GM21723 (cell line): ENCODE results near the gene CARMIL3.
"Not testable (repeated sequence)": the region's sequence is repeated elsewhere in the genome, so short reads cannot be mapped to it uniquely, and the experiment has no call there.

Experiments used
- ATAC-seq: cut with Tn5 transposase; IDR thresholded peaks from one replicate; pipeline ENCODE4 v1.9.1; 2021; ENCODE audit warnings: mild to moderate bottlenecking, moderate library complexity; ENCODE audit not compliant: unreplicated experiment

CARMIL3 gene

DNA sequence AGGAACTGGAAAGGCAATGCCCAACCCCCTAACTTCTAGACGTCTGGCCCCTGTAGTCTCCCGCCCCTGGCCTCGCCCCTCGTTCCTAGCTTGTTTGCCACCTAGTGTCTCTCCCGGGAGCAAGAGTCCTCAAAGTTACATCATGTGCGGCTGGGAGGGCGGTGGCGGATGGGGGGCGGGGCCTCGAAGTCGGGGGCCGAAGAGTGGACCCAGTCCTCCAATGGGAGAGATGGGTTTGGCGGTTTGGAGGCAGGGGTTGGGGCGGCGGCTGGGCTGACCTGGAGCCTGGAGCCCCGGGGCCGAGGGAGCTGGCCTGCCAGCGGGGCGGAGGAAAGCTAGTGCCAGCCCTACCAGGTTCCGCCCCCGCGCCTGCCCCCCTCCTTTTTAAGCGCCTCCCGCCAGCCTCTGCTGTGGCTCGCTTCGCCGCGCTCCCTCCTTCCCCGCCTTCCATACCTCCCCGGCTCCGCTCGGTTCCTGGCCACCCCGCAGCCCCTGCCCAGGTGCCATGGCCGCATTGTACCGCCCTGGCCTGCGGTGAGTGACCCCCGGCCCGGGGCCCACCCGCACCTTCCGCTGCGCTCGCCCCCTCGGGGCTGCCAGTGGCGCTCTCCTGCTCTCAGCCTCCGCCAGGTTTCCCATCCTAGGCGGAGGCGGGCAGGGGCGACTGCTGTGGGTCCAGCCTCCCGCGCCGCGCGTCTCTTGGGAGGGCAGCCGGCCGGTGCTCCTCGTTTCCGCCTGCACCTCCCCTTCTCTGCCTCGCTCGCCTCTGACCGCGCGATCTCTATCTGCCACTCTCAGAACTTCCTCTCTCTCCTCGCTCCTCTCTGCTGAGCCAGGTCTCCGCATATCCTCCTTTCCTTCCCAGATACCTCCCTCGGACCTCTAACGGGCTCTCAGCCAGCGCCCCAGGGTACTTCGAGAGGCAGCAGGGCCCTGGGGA lies 42.4 kb downstream of the CARMIL3 start, which contains the start of gene PCK2:
Gene PCK2 (plus strand): TSS at position 411 of the 940 bp plus-strand sequence. CDS start 95 bp downstream, at position 506.
- ATAC-seq: peak; percentile 51

DNA sequence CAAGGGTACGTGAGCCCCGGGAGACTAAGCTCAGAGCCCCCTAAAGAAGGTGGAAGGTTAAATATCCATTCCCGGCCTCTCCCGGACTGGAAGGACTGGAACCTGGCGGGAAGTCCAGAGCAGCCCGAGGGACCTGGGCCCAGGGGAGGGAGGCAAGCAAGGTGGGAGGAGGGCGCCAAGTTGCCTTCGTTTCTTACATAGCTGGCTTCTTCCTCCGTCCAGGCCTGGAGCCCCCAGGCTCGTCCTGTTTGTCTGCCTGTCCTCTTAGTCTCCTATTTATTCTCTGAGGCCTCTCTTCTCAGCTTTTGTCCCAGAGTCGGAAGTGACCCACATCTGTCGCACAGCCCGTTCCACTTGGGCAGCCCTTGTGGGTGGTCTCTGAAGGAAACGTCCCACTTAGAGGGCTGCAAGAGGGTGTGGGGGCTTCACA lies 43.0 kb downstream of the CARMIL3 start:
- peak; percentile 7 for ATAC-seq

DNA sequence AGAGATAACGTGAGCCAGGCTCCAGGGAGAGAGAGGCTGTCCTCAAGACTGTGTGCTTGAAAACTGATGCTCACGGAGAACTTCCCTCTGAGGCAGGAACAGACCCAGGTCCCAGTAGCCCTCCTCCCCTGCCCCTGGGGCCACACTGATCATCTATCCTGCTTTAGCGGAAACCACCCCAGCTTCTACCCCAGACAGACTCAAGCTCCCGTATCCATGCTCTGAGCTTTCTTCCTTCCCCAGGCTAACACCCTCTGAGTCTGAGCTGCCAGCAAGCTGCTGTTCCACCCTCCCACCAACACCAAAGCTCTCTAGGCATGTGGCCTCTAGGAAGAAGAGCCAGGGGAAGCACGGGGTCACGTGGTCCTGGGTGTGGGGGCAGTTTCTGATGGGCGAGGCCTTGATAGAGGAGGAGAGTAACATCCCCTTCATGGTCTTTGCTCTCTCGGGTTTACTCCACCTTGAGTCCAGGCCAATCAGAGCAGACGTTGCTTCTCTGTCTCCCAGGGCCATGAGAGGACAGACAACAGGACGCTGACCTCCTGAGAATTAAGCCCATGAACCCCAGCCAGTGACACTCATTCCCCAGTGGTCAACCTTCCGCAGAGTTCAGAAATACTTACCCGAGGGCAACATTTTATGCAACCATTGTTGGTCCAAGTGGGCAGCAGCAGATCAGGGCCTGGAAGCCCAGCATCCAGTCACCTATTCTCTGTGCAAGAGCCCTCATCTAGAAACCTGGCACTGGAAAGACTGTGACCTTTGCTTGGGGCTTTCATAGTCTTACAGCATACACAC lies 43.7 kb downstream of the CARMIL3 start:
- peak; percentile 72 for ATAC-seq

GRCh38 chr14:24096545-24097181 lies 44.9 kb downstream of the CARMIL3 start:
- ATAC-seq: no peak

GRCh38 chr14:24098229-24098926 lies 46.6 kb downstream of the CARMIL3 start:
- no peak for ATAC-seq

DNA sequence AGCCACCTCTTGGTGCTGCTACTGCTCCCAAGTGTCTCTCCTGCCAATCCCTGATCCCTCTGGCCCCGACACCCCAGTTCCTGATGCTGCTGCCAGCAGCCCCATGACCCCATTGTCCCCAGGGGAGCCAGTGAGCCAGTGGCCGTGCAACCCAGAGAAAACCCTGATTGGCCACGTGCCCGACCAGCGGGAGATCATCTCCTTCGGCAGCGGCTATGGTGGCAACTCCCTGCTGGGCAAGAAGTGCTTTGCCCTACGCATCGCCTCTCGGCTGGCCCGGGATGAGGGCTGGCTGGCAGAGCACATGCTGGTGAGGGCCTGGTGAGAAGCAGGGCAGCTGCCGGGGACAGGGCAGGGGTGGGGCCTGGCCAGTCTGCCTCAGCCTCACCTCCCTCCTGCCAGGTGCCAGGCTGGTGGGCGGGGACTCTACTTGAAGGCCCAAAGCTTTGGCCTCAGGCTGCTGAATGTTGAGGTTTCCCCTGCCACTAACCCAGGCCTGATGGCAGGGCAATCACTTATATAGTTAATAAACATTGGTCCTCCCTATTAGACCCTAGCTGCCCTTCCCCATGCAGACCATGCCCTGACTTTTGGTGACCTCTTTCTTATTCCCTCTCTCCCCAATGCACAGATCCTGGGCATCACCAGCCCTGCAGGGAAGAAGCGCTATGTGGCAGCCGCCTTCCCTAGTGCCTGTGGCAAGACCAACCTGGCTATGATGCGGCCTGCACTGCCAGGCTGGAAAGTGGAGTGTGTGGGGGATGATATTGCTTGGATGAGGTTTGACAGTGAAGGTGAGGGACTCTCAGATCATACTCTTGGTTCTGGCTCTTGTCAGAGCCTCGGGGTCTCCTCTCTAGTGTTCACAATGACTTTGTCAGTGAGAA lies 47.4 kb downstream of the CARMIL3 start:
- ATAC-seq: no peak

DNA sequence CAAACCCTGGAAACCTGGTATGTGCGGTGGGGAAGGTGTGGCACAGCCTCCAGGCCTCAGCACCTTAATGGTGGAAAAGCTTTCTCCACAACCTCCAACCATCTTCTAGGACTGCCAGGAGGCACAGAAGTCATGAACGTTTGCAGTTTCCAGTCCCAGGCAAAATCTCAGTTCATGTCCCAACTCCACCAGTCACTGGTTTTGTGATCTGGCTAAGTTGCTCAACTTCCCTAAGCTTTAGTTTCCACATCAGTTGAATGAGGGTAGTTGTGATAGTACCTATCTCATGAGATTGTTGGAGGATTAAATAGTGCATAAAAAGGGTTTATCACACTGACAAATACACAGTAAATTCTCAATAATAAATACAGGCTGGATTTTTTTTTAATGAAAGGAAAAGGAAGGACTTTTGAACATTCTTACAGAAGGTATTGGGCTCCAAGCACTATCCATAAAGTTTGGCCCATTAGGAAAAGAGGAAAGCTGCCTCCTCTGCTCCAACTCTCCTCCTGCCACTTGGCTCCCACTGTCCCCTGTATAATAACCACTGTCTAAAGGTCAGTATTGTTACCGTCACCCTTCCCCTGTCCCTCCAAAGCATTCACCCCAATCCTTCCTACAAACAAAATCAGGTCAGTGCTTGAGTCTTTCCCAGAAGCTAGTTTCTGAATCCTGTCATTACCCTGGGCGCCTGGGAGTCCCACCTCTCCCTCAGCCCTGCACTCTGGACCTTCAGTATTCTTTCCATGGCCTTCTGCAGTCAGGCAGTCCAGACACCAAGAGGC lies 48.6 kb downstream of the CARMIL3 start:
- no peak for ATAC-seq

DNA sequence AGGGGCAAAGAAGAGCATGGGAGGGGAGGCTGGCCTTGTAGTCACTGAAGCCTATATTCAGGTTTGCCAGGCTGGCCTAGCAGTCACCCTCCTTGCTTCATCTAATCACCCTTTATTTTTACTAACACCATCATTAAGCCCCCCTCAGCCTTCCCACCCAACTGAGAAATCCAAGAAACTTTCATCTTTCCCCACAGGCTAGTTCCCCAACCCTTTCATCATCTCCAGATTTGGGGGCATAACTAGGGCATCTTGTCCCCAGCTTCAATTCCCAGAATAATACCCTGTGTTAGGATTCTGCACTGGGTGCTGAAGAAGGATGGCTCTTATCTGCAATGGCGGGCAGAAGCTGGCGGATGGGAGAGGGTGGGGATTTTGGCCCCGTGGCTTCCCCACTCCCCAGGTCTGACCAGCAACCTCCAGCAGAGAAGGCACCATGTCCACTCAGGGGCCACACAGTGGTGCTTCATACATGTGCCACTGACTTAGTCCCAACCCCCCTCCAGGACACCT lies 49.2 kb downstream of the CARMIL3 start:
- no peak for ATAC-seq

DNA sequence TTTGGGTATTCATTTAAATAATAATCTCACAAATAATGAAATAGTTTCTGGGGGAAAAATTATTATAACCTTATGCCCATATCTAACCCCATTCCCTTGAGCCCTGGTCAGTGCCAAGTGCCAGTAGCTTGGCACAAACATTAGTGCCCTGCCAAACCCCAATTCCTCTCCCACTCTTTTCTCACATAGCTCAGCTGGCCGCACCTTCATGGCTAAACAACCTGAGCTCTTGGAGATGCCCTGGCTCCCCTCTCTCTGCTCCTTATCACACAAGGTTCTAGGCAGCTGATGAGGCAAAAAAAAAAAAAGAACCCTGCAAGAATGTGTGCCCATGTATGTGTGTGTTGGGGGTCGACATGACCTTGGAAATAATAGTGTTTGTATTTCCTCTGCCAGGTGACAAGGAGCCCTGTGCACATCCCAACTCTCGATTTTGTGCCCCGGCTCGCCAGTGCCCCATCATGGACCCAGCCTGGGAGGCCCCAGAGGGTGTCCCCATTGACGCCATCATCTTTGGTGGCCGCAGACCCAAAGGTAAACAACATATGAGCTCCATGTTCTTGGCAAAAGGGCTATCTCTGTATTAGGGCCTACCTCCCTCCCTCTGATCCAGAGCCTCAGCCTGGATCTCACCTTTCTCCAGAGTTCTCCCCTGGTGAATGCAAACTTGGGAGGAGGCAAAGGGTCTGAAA lies 50.7 kb downstream of the CARMIL3 start:
- ATAC-seq: no peak

DNA sequence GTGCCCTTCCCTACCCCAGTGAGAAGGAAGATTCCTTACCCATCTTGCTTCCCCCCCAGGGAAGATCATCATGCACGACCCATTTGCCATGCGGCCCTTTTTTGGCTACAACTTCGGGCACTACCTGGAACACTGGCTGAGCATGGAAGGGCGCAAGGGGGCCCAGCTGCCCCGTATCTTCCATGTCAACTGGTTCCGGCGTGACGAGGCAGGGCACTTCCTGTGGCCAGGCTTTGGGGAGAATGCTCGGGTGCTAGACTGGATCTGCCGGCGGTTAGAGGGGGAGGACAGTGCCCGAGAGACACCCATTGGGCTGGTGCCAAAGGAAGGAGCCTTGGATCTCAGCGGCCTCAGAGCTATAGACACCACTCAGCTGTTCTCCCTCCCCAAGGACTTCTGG lies 51.6 kb downstream of the CARMIL3 start:
- ATAC-seq: no peak

- not testable (repeated sequence) for ATAC-seq
Measured at GRCh38 chr14:24105609-24106239, 53.9 kb downstream of the CARMIL3 start.

GRCh38 chr14:24106672-24107271 lies 55.0 kb downstream of the CARMIL3 start:
- no peak for ATAC-seq

GRCh38 chr14:24108336-24108874 lies 56.6 kb downstream of the CARMIL3 start:
- ATAC-seq: peak; percentile 37

DNA sequence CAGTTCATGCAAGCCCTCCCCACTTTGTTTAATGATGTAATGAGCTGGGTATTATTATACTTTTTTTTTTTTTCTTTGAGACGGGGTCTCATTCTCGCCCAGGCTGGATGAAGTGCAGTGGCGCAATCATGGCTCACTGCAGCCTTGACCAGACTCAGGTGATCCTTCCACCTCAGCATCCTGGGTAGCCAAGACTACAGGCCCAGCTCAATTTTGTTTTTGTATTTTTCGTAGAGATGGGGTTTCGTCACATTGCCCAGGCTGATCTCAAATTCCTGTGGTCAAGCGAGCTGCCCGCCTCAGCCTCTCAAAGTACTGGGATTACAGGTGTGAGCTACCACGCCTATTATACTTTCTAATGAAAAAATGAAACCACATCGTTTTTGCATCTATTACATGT lies 58.3 kb downstream of the CARMIL3 start:
- ATAC-seq: no peak

- no peak for ATAC-seq
Measured at GRCh38 chr14:24110523-24110922, 58.7 kb downstream of the CARMIL3 start.

DNA sequence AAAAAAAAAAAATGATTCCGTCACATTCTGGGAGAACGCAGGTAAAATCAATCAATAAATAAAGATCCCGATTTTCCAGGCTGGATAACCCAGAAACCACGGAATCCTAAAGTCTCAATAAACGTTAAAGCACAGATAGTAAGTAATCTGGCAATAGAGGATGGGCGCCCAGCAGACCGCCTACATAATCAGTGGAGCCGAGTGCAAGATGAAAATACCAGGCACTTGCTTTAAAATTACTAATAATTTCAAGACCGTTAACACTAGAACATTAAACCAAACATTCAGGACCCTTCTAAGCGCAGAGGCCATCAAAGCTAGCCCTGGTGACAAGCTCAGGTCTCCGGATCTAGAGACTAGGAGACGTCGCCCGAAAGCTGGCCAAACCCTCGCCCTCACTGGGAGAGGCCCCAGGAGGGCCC lies 61.6 kb downstream of the CARMIL3 start:
- no peak for ATAC-seq
